Astrocyte of the cerebellum (primary cell): ENCODE data around the gene F12.

Experiments used
- DNase-seq: peaks from one replicate; pipeline ENCODE4 v3.0.0-alpha.2; 2011; ENCODE audit warnings: low read depth
- H3K4me3 ChIP-seq: 2 replicates; pipeline ENCODE4 v1.5.1; 2011; ENCODE audit warnings: mild to moderate bottlenecking, low read depth, low read length, moderate library complexity
- in situ Hi-C: cut with HindIII; loops from 2 replicates; pipeline ENCODE4 v1.10.0; 2017; ENCODE audit warnings: low sequenced_read_pairs
- TF ChIP-seq, protein P1 (sequence below): IDR thresholded peaks from 2 replicates; pipeline ENCODE4 v1.5.1; 2012; ENCODE audit warnings: low read length, low read depth, moderate library complexity, mild to moderate bottlenecking; ENCODE audit errors: missing control alignments

Gene F12

DNA sequence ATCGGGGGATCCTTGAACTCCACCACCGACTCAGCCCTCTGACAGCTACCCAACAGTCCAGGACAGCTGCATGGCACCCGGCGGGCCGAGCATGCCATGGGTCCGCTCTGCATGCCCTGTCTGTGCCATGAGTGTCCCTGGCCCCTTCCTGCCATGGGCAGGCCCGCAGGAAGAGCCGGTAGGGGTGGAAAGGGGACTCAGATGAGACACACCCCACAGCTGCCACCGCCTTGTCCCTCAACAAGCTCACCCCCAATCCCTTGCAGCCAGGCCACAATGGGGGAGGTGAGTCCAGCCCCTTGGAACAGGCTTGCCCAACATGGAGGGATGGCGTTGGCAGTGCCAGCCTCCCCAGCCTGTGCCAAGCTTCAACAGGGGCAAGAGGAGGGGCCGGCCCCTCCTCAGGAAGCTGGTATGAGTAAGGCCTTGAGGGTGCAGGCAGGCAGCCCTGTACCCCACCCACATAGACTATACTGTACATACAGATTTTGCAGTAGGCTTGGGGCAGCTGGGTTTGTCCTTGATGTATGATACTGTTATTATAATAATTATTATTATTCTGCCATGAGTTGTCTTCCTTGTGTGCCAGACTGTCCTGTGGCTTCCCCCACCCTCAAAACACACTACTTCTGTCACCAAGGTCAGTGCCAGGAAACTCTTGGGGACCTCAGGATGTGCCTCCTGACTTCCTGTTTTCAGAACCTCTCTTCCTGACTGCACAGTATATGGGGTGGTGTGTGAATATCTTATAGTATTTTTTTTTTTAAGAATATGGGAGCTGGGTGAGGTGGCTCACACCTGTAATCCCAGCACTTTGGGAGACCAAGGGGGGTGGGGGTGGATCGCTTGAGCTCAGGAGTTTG, 37.1 kb downstream of the F12 start:
- H3K4me3 ChIP-seq: no peak overlapping the region
- TF ChIP-seq, protein P1, sequence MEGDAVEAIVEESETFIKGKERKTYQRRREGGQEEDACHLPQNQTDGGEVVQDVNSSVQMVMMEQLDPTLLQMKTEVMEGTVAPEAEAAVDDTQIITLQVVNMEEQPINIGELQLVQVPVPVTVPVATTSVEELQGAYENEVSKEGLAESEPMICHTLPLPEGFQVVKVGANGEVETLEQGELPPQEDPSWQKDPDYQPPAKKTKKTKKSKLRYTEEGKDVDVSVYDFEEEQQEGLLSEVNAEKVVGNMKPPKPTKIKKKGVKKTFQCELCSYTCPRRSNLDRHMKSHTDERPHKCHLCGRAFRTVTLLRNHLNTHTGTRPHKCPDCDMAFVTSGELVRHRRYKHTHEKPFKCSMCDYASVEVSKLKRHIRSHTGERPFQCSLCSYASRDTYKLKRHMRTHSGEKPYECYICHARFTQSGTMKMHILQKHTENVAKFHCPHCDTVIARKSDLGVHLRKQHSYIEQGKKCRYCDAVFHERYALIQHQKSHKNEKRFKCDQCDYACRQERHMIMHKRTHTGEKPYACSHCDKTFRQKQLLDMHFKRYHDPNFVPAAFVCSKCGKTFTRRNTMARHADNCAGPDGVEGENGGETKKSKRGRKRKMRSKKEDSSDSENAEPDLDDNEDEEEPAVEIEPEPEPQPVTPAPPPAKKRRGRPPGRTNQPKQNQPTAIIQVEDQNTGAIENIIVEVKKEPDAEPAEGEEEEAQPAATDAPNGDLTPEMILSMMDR: no peak
- in situ Hi-C loops: no loop called here
- no peak for DNase-seq

DNA sequence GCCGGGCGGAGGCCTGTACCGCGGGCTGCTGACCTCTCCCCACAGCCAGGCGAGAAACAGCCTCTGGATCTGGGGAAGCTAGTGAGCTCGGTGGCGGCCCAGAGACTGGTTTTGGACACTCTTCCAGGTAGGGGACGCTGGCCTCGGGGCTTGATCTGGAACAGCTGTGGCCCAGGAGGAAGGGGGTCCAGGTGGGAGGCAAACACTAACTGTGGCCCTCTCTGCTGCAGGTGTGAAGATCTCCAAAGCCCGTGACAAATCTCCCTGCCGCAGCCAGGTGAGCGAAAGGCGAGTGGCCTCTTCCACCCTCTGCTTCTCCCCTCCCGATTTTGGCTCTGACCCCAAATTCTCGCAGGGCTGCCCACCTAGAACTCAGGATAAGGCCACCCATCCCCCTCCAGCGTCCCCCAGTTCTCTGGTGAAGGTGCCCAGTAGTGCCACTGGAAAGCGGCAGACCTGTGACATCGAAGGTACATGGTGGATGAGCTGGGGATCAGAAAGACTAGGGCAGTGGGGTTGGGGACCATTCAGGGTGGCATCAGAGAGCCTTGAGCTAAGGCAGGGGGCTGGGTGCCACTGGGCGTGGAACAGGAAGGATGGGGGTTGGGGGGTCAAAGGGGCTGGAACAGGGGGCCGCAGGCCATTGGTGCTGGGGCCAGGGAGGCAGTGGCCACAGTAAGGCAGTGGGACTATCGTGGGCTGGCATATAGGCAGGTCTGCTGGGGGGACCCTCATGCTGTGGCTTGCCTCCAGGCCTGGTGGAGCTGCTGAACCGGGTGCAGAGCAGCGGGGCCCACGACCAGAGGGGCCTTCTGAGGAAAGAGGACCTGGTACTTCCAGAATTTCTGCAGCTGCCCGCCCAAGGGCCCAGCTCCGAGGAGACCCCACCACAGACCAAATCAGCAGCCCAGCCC, 38.0 kb downstream of the F12 start:
- TF ChIP-seq, protein P1: no peak
- no peak for DNase-seq
- in situ Hi-C loops: no loop called here
- H3K4me3 ChIP-seq: peak overlapping the region; percentile 22

DNA sequence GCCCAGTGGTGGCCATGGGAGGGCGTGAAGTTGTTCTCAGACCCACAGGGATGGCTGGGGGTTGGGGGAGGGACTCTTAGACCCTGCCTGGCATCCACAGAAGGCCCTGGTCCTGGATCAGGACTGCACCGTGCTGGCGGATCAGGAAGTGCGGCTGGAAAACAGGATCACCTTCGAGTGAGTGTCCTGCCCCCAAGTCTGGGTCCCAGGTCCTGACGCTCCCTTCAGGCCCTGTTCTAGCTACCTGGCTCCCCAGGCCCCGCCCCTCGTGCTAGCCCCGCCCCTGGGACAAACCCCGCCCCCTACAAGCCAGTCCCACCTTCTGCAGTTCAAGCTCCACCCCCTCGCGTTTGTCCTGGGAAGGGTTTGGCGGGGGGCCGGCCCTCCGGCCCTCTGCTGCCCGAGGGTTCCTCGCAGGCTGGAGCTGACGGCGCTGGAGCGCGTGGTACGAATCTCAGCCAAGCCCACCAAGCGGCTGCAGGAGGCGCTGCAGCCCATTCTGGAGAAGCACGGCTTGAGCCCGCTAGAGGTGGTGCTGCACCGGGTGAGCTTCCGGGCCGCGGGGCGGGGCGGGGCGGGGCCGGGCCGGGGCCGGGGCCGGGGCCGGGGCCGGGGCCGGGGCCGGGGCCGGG, 38.8 kb downstream of the F12 start:
- in situ Hi-C loops: no loop called here
- peak overlapping the region; percentile 22 for H3K4me3 ChIP-seq

DNA sequence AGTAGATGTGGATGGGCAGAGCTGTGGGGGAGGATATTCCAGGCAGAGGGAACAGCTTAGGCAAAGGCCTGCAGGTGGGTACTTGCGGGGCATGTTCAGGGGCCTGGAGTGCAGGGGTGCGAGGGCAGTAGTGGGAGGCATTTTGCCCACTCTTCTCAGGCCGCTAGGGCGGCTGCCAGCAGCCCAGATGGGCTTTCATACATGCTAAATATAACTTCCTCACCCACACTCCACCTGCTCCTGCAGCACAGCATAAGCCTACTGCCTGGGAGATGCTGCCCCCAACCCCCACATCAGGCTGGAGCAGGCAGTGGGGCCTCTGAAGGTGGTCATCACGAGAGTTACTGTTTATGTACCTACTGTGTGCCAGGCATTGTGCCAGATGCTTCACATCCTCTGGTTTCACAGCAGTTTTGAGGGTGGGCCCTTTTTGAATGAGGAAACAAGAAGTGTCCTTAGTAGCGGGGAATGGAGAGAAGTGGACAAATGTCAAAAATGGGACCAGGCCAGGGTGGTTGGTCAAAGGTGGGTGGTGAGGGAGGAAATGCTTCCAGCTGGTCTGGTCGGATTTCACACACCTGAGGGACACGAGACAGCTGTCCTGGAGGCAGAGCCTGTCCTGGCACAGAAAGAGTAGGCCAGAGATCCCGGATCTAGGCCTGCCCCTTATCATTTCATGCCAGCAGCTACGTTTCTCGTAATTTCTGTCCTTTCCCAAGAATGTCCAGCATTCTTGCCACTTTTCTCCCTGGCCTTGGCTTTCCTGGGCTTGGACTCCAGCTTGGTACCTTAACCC, 39.5 kb downstream of the F12 start:
- H3K4me3 ChIP-seq: no peak overlapping the region
- in situ Hi-C loops: no loop called here
- TF ChIP-seq, protein P1: no peak
- DNase-seq: no peak

More for the DNA sequence above, 38.8 kb downstream of the F12 start:
- TF ChIP-seq, protein P1: peak; percentile 53
- peak; percentile 55 for DNase-seq

DNA sequence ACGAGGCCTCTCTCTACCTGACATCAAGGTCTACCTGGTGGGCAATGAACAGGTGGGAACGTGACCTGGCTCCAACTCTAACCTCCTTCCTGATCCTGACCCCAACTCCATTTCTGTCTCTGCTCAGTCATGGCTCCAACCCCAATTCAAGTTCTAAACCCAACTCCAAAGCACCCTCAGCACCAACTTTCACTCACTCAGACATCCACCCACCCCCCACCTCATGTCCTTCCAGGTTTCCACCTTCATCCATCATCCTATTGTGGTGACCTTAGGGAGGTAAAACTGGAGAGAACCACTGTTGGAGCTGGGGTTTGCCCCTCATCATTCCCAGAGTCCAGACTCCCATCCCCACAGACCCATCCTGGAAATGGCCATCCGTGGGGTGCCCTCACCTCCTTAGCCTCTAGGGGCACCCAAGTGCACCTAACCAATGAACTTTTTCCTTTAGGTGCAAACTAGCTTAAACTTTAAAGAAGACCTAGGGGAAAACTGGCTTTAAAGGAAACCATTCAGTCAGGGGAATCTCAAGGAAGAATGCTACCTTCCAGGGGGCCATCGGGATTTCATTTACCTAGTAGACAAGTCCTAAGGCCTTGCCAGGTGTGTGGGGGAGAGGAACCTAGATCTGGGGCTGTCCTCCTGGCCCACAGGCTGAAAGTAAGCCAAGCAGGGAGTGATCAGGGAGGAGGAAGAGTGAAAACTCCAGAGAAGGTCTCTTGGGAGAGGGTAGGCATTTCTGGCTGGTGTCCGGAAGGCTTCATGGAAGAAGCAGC, 40.3 kb downstream of the F12 start:
- TF ChIP-seq, protein P1: peak; percentile 69
- DNase-seq: no peak

More for the DNA sequence above, 40.3 kb downstream of the F12 start:
- no peak overlapping the region for H3K4me3 ChIP-seq
- in situ Hi-C loops: no loop called here
